ENCODE data around the gene AKT1S1. TPM values are rescaled to one million over a fixed set of nuclear protein-coding genes. Genes with fewer than 3 reads are reported as not detected.

AKT1S1 gene
- total and polyA plus RNA-seq, 2 of the 13 experiments (the other 11 are each of a cell fraction or from before 2014, with no cell fraction given) = 13.5 to 27.8 TPM

- TF ChIP-seq MLXIP (CRISPR knock-in tag; IDR thresholded peaks at IDR 0.05; ENCODE audit: borderline replicate concordance) = no peak
- TF ChIP-seq ZBTB44 (CRISPR knock-in tag; IDR thresholded peaks at IDR 0.05) = no peak
- TF ChIP-seq NR2F1 (CRISPR knock-in tag; IDR thresholded peaks at IDR 0.05) = no peak
- no peak; the same call in 1 of the 2 replicates for TF ChIP-seq ZNF788 (CRISPR knock-in tag; IDR thresholded peaks at IDR 0.05; ENCODE audit: borderline replicate concordance)
- peak; percentile 91 for TF ChIP-seq FOXO1 (CRISPR knock-in tag; IDR thresholded peaks at IDR 0.05)
- no peak for TF ChIP-seq ZNF331 (CRISPR knock-in tag; IDR thresholded peaks at IDR 0.05)
- TF ChIP-seq NCOA5 (CRISPR knock-in tag; IDR thresholded peaks at IDR 0.05) = no peak
- no peak for TF ChIP-seq ZNF576 (CRISPR knock-in tag; IDR thresholded peaks at IDR 0.05)
- TF ChIP-seq SMYD3 (CRISPR knock-in tag; IDR thresholded peaks at IDR 0.05) = peak; percentile 49; the same call in 1 of the 2 replicates
- TF ChIP-seq HMG20A (CRISPR knock-in tag; IDR thresholded peaks at IDR 0.05; ENCODE audit: borderline replicate concordance) = no peak
- TF ChIP-seq SNAPC2 (CRISPR knock-in tag; IDR thresholded peaks at IDR 0.05) = no peak; the same call in 1 of the 2 replicates
- TF ChIP-seq NFIB (CRISPR knock-in tag; IDR thresholded peaks at IDR 0.05; ENCODE audit: borderline replicate concordance) = no peak
- TF ChIP-seq GPN1 (CRISPR knock-in tag; IDR thresholded peaks at IDR 0.05; ENCODE audit: borderline replicate concordance) = no peak
- no peak for TF ChIP-seq ZBTB1 (CRISPR knock-in tag; IDR thresholded peaks at IDR 0.05; ENCODE audit: borderline replicate concordance)
- TF ChIP-seq PAF1 (CRISPR knock-in tag; IDR thresholded peaks at IDR 0.05) = no peak
- no peak for TF ChIP-seq HMG20B (CRISPR knock-in tag; conservative IDR thresholded peaks at IDR 0.05)
- TF ChIP-seq SCMH1 (CRISPR knock-in tag; IDR thresholded peaks at IDR 0.05; ENCODE audit: borderline replicate concordance) = no peak
- TF ChIP-seq ZNF703 (CRISPR knock-in tag; IDR thresholded peaks at IDR 0.05; ENCODE audit: borderline replicate concordance) = no peak
- TF ChIP-seq ZNF850 (CRISPR knock-in tag; conservative IDR thresholded peaks at IDR 0.05) = no peak
- TF ChIP-seq, protein P1, sequence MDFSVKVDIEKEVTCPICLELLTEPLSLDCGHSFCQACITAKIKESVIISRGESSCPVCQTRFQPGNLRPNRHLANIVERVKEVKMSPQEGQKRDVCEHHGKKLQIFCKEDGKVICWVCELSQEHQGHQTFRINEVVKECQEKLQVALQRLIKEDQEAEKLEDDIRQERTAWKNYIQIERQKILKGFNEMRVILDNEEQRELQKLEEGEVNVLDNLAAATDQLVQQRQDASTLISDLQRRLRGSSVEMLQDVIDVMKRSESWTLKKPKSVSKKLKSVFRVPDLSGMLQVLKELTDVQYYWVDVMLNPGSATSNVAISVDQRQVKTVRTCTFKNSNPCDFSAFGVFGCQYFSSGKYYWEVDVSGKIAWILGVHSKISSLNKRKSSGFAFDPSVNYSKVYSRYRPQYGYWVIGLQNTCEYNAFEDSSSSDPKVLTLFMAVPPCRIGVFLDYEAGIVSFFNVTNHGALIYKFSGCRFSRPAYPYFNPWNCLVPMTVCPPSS (IDR thresholded peaks at IDR 0.05) = no peak
- peak; percentile 20 for TF ChIP-seq ASH2L (IDR thresholded peaks at IDR 0.05; ENCODE audit: insufficient read length, low read depth, low read length)
- no peak for TF ChIP-seq ZNF749 (CRISPR knock-in tag; IDR thresholded peaks at IDR 0.05; ENCODE audit: borderline replicate concordance)
- no peak for TF ChIP-seq ZNF891 (CRISPR knock-in tag; IDR thresholded peaks at IDR 0.05)
- no peak for TF ChIP-seq EEA1 (CRISPR knock-in tag; IDR thresholded peaks at IDR 0.05; ENCODE audit: borderline replicate concordance)
These were observed at the start of gene AKT1S1, which contains the start of gene TBC1D17 (continued) for GRCh38 chr19:49877020-49877878.
